ENCODE data around the gene MRPL3. TPM values are rescaled to one million over a fixed set of nuclear protein-coding genes. Genes with fewer than 3 reads are reported as not detected.

Gene MRPL3
- total RNA-seq, 1 donor from 2014 or later, result 37.1 TPM

DNA sequence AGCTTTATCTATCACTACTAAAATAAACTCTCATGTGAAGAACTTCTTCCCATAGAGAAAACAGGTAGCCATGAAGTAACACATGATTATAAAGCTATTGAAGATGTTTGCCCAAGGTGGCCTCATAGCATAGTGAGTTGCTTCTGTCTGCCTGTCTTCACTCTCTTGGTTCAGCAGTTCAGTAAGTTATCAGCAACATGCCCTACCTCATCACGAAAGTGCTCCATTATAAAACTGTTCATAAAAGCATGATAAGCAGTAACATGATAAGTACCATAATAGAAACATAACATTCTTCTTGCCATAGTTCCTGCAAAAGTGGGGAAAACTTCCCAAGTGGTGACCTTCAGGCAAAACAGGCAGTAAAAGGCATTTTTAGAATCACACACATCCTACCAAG lies 45.6 kb downstream of the MRPL3 start:
- H3K36me3 Mint-ChIP-seq (ENCODE audit: low read depth, unreplicated experiment), result peaks cover 3% of the 10 kb centered on the region
- no peaks in the 10 kb centered on the region for H3K27me3 Mint-ChIP-seq (ENCODE audit: unreplicated experiment)
- no peak for DNase-seq (ENCODE audit: low spot score)
- no peaks in the 10 kb centered on the region for H3K9me3 Mint-ChIP-seq (ENCODE audit: unreplicated experiment)
- H3K4me1 Mint-ChIP-seq (ENCODE audit: unreplicated experiment), result no peaks in the 10 kb centered on the region
- no peak overlapping the region for H3K4me3 Mint-ChIP-seq (ENCODE audit: unreplicated experiment)
- no peak overlapping the region for H3K27ac Mint-ChIP-seq (ENCODE audit: unreplicated experiment)
- TF ChIP-seq, protein P1, sequence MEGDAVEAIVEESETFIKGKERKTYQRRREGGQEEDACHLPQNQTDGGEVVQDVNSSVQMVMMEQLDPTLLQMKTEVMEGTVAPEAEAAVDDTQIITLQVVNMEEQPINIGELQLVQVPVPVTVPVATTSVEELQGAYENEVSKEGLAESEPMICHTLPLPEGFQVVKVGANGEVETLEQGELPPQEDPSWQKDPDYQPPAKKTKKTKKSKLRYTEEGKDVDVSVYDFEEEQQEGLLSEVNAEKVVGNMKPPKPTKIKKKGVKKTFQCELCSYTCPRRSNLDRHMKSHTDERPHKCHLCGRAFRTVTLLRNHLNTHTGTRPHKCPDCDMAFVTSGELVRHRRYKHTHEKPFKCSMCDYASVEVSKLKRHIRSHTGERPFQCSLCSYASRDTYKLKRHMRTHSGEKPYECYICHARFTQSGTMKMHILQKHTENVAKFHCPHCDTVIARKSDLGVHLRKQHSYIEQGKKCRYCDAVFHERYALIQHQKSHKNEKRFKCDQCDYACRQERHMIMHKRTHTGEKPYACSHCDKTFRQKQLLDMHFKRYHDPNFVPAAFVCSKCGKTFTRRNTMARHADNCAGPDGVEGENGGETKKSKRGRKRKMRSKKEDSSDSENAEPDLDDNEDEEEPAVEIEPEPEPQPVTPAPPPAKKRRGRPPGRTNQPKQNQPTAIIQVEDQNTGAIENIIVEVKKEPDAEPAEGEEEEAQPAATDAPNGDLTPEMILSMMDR (IDR thresholded peaks at IDR 0.05; ENCODE audit: unreplicated experiment), result no peak

DNA sequence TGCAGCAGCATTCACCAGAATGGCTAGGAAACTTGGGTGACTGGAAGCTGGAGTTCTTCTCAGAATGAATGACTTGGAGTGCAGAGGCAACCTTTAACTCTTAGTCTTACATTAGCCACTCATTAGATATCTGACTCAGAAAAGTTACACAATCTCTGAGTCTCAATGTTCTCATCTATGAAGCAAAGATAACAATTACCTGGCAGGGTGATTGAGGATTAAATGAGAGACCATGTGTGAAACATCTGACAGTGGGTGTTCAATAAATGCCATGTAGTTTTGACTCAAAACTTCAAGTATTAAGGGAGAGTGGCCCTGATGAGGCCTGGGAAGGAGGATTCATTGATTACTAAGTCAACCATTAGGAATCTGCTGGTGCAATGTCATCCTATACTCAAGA lies 48.3 kb downstream of the MRPL3 start:
- H3K36me3 Mint-ChIP-seq (ENCODE audit: low read depth, unreplicated experiment), result peaks cover under 1% of the 10 kb centered on the region
- no peak overlapping the region for H3K4me3 Mint-ChIP-seq (ENCODE audit: unreplicated experiment)
- H3K27ac Mint-ChIP-seq (ENCODE audit: unreplicated experiment), result no peak overlapping the region
- no peak for DNase-seq (ENCODE audit: low spot score)
- H3K27me3 Mint-ChIP-seq (ENCODE audit: unreplicated experiment), result no peaks in the 10 kb centered on the region
- H3K4me1 Mint-ChIP-seq (ENCODE audit: unreplicated experiment), result no peaks in the 10 kb centered on the region
- TF ChIP-seq, protein P1 (IDR thresholded peaks at IDR 0.05; ENCODE audit: unreplicated experiment), result no peak
- no peaks in the 10 kb centered on the region for H3K9me3 Mint-ChIP-seq (ENCODE audit: unreplicated experiment)

DNA sequence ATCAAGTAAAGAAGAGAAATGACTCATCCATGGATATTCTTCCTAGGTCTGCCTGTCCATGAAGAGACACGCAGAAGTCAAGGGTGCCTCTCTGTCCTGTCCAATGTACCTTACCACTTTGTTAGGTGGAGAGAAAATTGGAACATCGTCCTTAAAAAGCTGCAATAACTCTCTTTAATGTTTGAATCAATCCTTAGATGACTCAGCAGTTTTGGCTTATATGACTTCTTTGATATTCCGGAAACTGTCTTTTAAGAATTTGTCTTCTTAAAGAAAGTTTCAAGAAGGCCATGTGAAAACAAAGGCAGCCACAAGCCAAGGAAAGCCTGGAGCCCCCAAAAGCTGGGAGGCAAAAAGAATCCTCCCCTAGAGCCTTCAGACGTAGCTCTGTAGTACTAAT lies 49.2 kb downstream of the MRPL3 start:
- Mint-ChIP-seq H3K9me3 (ENCODE audit: unreplicated experiment) (no peaks in the 10 kb centered on the region), H3K27ac (ENCODE audit: unreplicated experiment) (no peak overlapping the region), H3K36me3 (ENCODE audit: low read depth, unreplicated experiment) (peaks cover 6% of the 10 kb centered on the region), H3K4me3 (ENCODE audit: unreplicated experiment) (no peak overlapping the region), H3K4me1 (ENCODE audit: unreplicated experiment) (no peaks in the 10 kb centered on the region), H3K27me3 (ENCODE audit: unreplicated experiment) (no peaks in the 10 kb centered on the region)
- TF ChIP-seq, protein P1 (IDR thresholded peaks at IDR 0.05; ENCODE audit: unreplicated experiment), result no peak
- DNase-seq (ENCODE audit: low spot score), result no peak

DNA sequence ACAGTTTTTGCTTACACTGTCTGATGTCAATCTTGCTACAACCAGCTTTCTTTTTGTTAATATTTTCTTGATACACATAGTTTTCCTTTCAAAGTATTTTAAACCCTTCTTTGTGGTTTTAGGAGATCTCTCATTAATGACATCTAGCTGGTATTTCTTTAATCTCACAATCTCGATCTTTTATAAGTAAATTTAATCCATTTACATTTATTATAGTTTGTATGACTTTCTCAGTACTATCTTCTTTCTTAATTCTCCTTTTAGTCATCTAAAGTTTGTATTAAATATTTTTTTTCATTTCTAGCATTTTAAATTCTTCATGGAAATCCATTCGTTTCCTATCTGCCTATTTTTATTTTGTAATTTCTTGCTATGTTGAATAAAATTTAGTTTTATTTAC lies 55.4 kb downstream of the MRPL3 start:
- Mint-ChIP-seq H3K4me1 (ENCODE audit: unreplicated experiment) (no peaks in the 10 kb centered on the region), H3K27me3 (ENCODE audit: unreplicated experiment) (no peaks in the 10 kb centered on the region), H3K4me3 (ENCODE audit: unreplicated experiment) (no peak overlapping the region), H3K27ac (ENCODE audit: unreplicated experiment) (no peak overlapping the region), H3K36me3 (ENCODE audit: low read depth, unreplicated experiment) (peaks cover 6% of the 10 kb centered on the region), H3K9me3 (ENCODE audit: unreplicated experiment) (no peaks in the 10 kb centered on the region)
- TF ChIP-seq, protein P1 (IDR thresholded peaks at IDR 0.05; ENCODE audit: unreplicated experiment), result no peak
- no peak for DNase-seq (ENCODE audit: low spot score)

DNA sequence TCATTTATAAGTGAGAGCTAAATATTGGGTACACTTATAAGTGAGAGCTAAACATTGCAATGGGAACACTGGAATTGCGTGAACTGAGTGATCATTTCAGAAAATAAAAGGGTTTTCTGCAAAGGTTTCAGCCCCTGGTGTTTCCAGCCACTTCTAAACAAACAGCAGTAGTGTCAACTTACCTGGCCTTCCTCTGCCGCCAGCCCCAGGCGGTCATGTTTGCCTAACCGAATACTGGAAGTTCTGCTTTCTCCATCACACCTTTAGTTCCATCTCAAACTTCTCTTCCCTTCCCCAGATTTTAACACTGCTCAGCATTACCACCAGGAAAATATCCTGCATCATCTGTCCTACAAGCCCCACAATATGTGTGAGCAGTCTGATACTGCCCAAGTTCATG lies 58.6 kb downstream of the MRPL3 start:
- DNase-seq (ENCODE audit: low spot score), result no peak
- H3K4me3 Mint-ChIP-seq (ENCODE audit: unreplicated experiment), result no peak overlapping the region
- H3K4me1 Mint-ChIP-seq (ENCODE audit: unreplicated experiment), result no peaks in the 10 kb centered on the region
- no peak overlapping the region for H3K27ac Mint-ChIP-seq (ENCODE audit: unreplicated experiment)
- no peaks in the 10 kb centered on the region for H3K9me3 Mint-ChIP-seq (ENCODE audit: unreplicated experiment)
- H3K27me3 Mint-ChIP-seq (ENCODE audit: unreplicated experiment), result no peaks in the 10 kb centered on the region
- peaks cover 5% of the 10 kb centered on the region for H3K36me3 Mint-ChIP-seq (ENCODE audit: low read depth, unreplicated experiment)
- TF ChIP-seq, protein P1 (IDR thresholded peaks at IDR 0.05; ENCODE audit: unreplicated experiment), result no peak

All from endothelial cell (in vitro differentiated cells).